Measurements from ENCODE around the gene SNX18. TPM values are rescaled to one million over a fixed set of nuclear protein-coding genes. Genes with fewer than 3 reads are reported as not detected.
A peak's percentile ranks its signal among the peaks of the same experiment; 100 is the strongest.

Gene SNX18
- total RNA-seq, 6 experiments from 2014 or later, result 14.1 to 35.3 (median 19.4) TPM

GRCh38 chr5:54548565-54548964, 31.0 kb downstream of the SNX18 start:
- Histone ChIP-seq H3K4me3 (no peak overlapping the region), H3K4me1 (peaks cover 0 to 34% (median 6%) of the 10 kb centered on the region in 4 donors), H3K36me3 (no peaks in the 10 kb centered on the region), H3K9me3 (no peaks in the 10 kb centered on the region), H3K27ac (peak overlapping the region in 1 of 3 donors; percentile 47), H3K27me3 (no peaks in the 10 kb centered on the region)
- ATAC-seq, result no peak
- intact Hi-C loops (cut with DNase I), result no loop called here
- TF ChIP-seq POLR2A (IDR thresholded peaks at IDR 0.05), result no peak
- TF ChIP-seq, protein P1, sequence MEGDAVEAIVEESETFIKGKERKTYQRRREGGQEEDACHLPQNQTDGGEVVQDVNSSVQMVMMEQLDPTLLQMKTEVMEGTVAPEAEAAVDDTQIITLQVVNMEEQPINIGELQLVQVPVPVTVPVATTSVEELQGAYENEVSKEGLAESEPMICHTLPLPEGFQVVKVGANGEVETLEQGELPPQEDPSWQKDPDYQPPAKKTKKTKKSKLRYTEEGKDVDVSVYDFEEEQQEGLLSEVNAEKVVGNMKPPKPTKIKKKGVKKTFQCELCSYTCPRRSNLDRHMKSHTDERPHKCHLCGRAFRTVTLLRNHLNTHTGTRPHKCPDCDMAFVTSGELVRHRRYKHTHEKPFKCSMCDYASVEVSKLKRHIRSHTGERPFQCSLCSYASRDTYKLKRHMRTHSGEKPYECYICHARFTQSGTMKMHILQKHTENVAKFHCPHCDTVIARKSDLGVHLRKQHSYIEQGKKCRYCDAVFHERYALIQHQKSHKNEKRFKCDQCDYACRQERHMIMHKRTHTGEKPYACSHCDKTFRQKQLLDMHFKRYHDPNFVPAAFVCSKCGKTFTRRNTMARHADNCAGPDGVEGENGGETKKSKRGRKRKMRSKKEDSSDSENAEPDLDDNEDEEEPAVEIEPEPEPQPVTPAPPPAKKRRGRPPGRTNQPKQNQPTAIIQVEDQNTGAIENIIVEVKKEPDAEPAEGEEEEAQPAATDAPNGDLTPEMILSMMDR (IDR thresholded peaks at IDR 0.05), result no peak
- DNase-seq, result no peak
- WGBS (ENCODE audit: insufficient coverage, low coverage, low lambda C conversion rate, missing lambda C conversion rate), result 77% methylated on average over 2 of the region's 2 CpGs

GRCh38 chr5:54551292-54551691, 33.7 kb downstream of the SNX18 start:
- Histone ChIP-seq H3K27ac (peak overlapping the region in 1 of 3 donors; percentile 53), H3K4me1 (peaks cover 0 to 42% (median 8%) of the 10 kb centered on the region in 4 donors), H3K9me3 (no peaks in the 10 kb centered on the region), H3K27me3 (no peaks in the 10 kb centered on the region), H3K4me3 (no peak overlapping the region), H3K36me3 (no peaks in the 10 kb centered on the region)
- peak in 1 of 4 donors; percentile 33 for ATAC-seq
- TF ChIP-seq POLR2A (IDR thresholded peaks at IDR 0.05), result no peak
- TF ChIP-seq, protein P1 (IDR thresholded peaks at IDR 0.05), result no peak
- 35% methylated on average over 8 of the region's 8 CpGs for WGBS (ENCODE audit: insufficient coverage, low coverage, low lambda C conversion rate, missing lambda C conversion rate)
- intact Hi-C loops (cut with DNase I), result no loop called here
- DNase-seq, result no peak

DNA sequence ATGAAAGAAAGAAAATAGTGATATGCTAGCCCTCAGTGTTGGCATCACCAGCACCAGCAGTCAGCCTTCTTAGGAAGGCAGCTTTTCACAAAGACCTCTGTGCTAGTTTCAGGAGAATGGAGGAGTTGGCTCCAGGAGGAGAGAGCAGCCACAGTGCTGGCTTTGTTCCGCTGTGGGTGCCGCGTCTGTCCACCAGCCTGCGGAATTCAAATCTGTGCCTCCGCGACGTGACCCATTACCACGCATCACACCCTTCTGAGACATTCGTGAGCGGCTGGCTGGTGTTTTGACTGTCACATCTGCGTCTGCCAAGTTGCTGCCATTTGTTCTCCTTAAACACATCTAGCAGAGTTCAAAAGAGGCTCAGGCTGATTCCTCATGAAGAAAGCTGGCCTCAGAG, 34.4 kb downstream of the SNX18 start:
- DNase-seq, result no peak
- Histone ChIP-seq H3K27me3 (no peaks in the 10 kb centered on the region), H3K9me3 (no peaks in the 10 kb centered on the region), H3K36me3 (no peaks in the 10 kb centered on the region), H3K27ac (peak overlapping the region in 1 of 3 donors; percentile 53), H3K4me1 (peaks cover 0 to 40% (median 8%) of the 10 kb centered on the region in 4 donors), H3K4me3 (no peak overlapping the region)
- intact Hi-C loops (cut with DNase I), result no loop called here
- 80% methylated on average over 1 of the region's 11 CpGs for WGBS (ENCODE audit: insufficient coverage, low coverage, low lambda C conversion rate, missing lambda C conversion rate)
- ATAC-seq, result no peak
- TF ChIP-seq, protein P1 (IDR thresholded peaks at IDR 0.05), result no peak
- TF ChIP-seq POLR2A (IDR thresholded peaks at IDR 0.05), result no peak

GRCh38 chr5:54552446-54552845, 34.9 kb downstream of the SNX18 start:
- H3K4me3 ChIP-seq, result no peak overlapping the region
- no peaks in the 10 kb centered on the region for H3K9me3 ChIP-seq
- ATAC-seq, result no peak
- 97% methylated on average over 7 of the region's 7 CpGs for WGBS (ENCODE audit: insufficient coverage, low coverage, low lambda C conversion rate, missing lambda C conversion rate)
- no peaks in the 10 kb centered on the region for H3K27me3 ChIP-seq
- intact Hi-C loops (cut with DNase I), result no loop called here
- TF ChIP-seq POLR2A (IDR thresholded peaks at IDR 0.05), result no peak
- TF ChIP-seq, protein P1 (IDR thresholded peaks at IDR 0.05), result no peak
- H3K36me3 ChIP-seq, result no peaks in the 10 kb centered on the region
- H3K27ac ChIP-seq, result no peak overlapping the region
- peaks cover 0 to 40% (median 7%) of the 10 kb centered on the region in 4 donors for H3K4me1 ChIP-seq
- DNase-seq, result no peak
